Measurements from ENCODE around the gene OR4F15.
"Not testable (repeated sequence)": the region's sequence is repeated elsewhere in the genome, so short reads cannot be mapped to it uniquely, and the experiment has no call there.

OR4F15 gene

GRCh38 chr15:101781928-101782327, 30.1 kb upstream of the OR4F15 start:
- H3K9me3 ChIP-seq (ENCODE audit: low read depth, low read length): no peaks in the 10 kb centered on the region
- no peak for TF ChIP-seq POLR2AphosphoS5 (IDR thresholded peaks at IDR 0.05; ENCODE audit: borderline replicate concordance, low read depth, low read length)
- no peak for TF ChIP-seq FOXP2 (optimal IDR thresholded peaks at IDR 0.05; ENCODE audit: control extremely low read depth, extremely low read length, insufficient read depth)
- no peak for TF ChIP-seq EZH2 (IDR thresholded peaks at IDR 0.05)
- no peaks in the 10 kb centered on the region for H3K36me3 ChIP-seq (ENCODE audit: insufficient read depth, low read length)
- H3K4me3 ChIP-seq: no peak overlapping the region
- no peak overlapping the region for H3K9ac ChIP-seq (ENCODE audit: insufficient read length)
- DNase-seq (ENCODE audit: low read depth, low spot score): no peak
- no peak overlapping the region for H3K27ac ChIP-seq

GRCh38 chr15:101784644-101785043, 27.4 kb upstream of the OR4F15 start:
- Histone ChIP-seq H3K4me3 (no peak overlapping the region), H3K27ac (no peak overlapping the region), H3K9me3 (ENCODE audit: low read depth, low read length) (no peaks in the 10 kb centered on the region), H3K36me3 (ENCODE audit: insufficient read depth, low read length) (no peaks in the 10 kb centered on the region), H3K9ac (ENCODE audit: insufficient read length) (no peak overlapping the region)
- TF ChIP-seq POLR2AphosphoS5 (IDR thresholded peaks at IDR 0.05; ENCODE audit: borderline replicate concordance, low read depth, low read length): no peak
- no peak for TF ChIP-seq FOXP2 (optimal IDR thresholded peaks at IDR 0.05; ENCODE audit: control extremely low read depth, extremely low read length, insufficient read depth)
- no peak for DNase-seq (ENCODE audit: low read depth, low spot score)

- H3K27ac ChIP-seq; DNase-seq (ENCODE audit: low read depth, low spot score); H3K36me3 ChIP-seq (ENCODE audit: insufficient read depth, low read length); H3K4me3 ChIP-seq; H3K9me3 ChIP-seq (ENCODE audit: low read depth, low read length); H3K9ac ChIP-seq (ENCODE audit: insufficient read length): not testable (repeated sequence)
Observed at GRCh38 chr15:101786422-101786821, 25.6 kb upstream of the OR4F15 start.

GRCh38 chr15:101788001-101788400, 24.0 kb upstream of the OR4F15 start:
- H3K9me3 ChIP-seq (ENCODE audit: low read depth, low read length); DNase-seq (ENCODE audit: low read depth, low spot score); H3K36me3 ChIP-seq (ENCODE audit: insufficient read depth, low read length); H3K27ac ChIP-seq; H3K4me3 ChIP-seq; H3K9ac ChIP-seq (ENCODE audit: insufficient read length): not testable (repeated sequence)

- not testable (repeated sequence) for DNase-seq (ENCODE audit: low read depth, low spot score); H3K4me3 ChIP-seq; H3K27ac ChIP-seq; H3K9ac ChIP-seq (ENCODE audit: insufficient read length); H3K9me3 ChIP-seq (ENCODE audit: low read depth, low read length); H3K36me3 ChIP-seq (ENCODE audit: insufficient read depth, low read length)
Observed at GRCh38 chr15:101788503-101789269, 23.3 kb upstream of the OR4F15 start.

GRCh38 chr15:101790748-101791147, 21.3 kb upstream of the OR4F15 start:
- H3K36me3 ChIP-seq (ENCODE audit: insufficient read depth, low read length); H3K4me3 ChIP-seq; DNase-seq (ENCODE audit: low read depth, low spot score); H3K9me3 ChIP-seq (ENCODE audit: low read depth, low read length); H3K9ac ChIP-seq (ENCODE audit: insufficient read length); H3K27ac ChIP-seq: not testable (repeated sequence)

GRCh38 chr15:101793981-101794380, 18.0 kb upstream of the OR4F15 start:
- not testable (repeated sequence) for H3K27ac ChIP-seq; H3K4me3 ChIP-seq; H3K9ac ChIP-seq (ENCODE audit: insufficient read length); H3K9me3 ChIP-seq (ENCODE audit: low read depth, low read length); DNase-seq (ENCODE audit: low read depth, low spot score); H3K36me3 ChIP-seq (ENCODE audit: insufficient read depth, low read length)

- H3K4me3 ChIP-seq: no peak overlapping the region
- H3K9me3 ChIP-seq (ENCODE audit: low read depth, low read length): no peaks in the 10 kb centered on the region
- no peaks in the 10 kb centered on the region for H3K36me3 ChIP-seq (ENCODE audit: insufficient read depth, low read length)
- H3K9ac ChIP-seq (ENCODE audit: insufficient read length): no peak overlapping the region
- no peak for DNase-seq (ENCODE audit: low read depth, low spot score)
- H3K27ac ChIP-seq: no peak overlapping the region
- TF ChIP-seq EZH2 (IDR thresholded peaks at IDR 0.05) (no peak), FOXP2 (optimal IDR thresholded peaks at IDR 0.05; ENCODE audit: control extremely low read depth, extremely low read length, insufficient read depth) (no peak), POLR2AphosphoS5 (IDR thresholded peaks at IDR 0.05; ENCODE audit: borderline replicate concordance, low read depth, low read length) (no peak)
Observed at GRCh38 chr15:101795455-101795854, 16.5 kb upstream of the OR4F15 start.

- Histone ChIP-seq H3K36me3 (ENCODE audit: insufficient read depth, low read length) (no peaks in the 10 kb centered on the region), H3K27ac (no peak overlapping the region), H3K4me3 (no peak overlapping the region), H3K9me3 (ENCODE audit: low read depth, low read length) (no peaks in the 10 kb centered on the region), H3K9ac (ENCODE audit: insufficient read length) (no peak overlapping the region)
- no peak for TF ChIP-seq POLR2AphosphoS5 (IDR thresholded peaks at IDR 0.05; ENCODE audit: borderline replicate concordance, low read depth, low read length)
- TF ChIP-seq EZH2 (IDR thresholded peaks at IDR 0.05): no peak
- no peak for TF ChIP-seq FOXP2 (optimal IDR thresholded peaks at IDR 0.05; ENCODE audit: control extremely low read depth, extremely low read length, insufficient read depth)
- no peak for DNase-seq (ENCODE audit: low read depth, low spot score)
Observed at GRCh38 chr15:101799665-101800064, 12.3 kb upstream of the OR4F15 start.

GRCh38 chr15:101801048-101801447, 11.0 kb upstream of the OR4F15 start:
- TF ChIP-seq POLR2AphosphoS5 (IDR thresholded peaks at IDR 0.05; ENCODE audit: borderline replicate concordance, low read depth, low read length) (no peak), FOXP2 (optimal IDR thresholded peaks at IDR 0.05; ENCODE audit: control extremely low read depth, extremely low read length, insufficient read depth) (no peak), EZH2 (IDR thresholded peaks at IDR 0.05) (no peak)
- H3K9me3 ChIP-seq (ENCODE audit: low read depth, low read length): no peaks in the 10 kb centered on the region
- H3K36me3 ChIP-seq (ENCODE audit: insufficient read depth, low read length): no peaks in the 10 kb centered on the region
- no peak overlapping the region for H3K9ac ChIP-seq (ENCODE audit: insufficient read length)
- no peak overlapping the region for H3K4me3 ChIP-seq
- DNase-seq (ENCODE audit: low read depth, low spot score): no peak
- no peak overlapping the region for H3K27ac ChIP-seq

All from SK-N-MC (cell line).